ENCODE results near the gene ATG4A. TPM values are rescaled to one million over a fixed set of nuclear protein-coding genes. Genes with fewer than 3 reads are reported as not detected.

The ATG4A gene
- total RNA-seq = 10 to 100 TPM in 2 of 4 donors, 1 to 10 TPM in 2; 5.9 to 18.0 (median 11.8) TPM

- peak; percentile 53 for DNase-seq
- Histone ChIP-seq H3K4me3 (peak within 1 kb of the TSS; percentile 50 to 70 (median 60)), H3K4me1 (peaks cover 0 to 26% (median 7%) of the 10 kb centered on the region in 3 donors), H3K27ac (peak within 1 kb of the TSS; percentile 86 to 92 (median 90)), H3K36me3 (peaks cover 0 to 22% (median 0%) of the 10 kb centered on the region in 3 donors), H3K27me3 (no peaks in the 10 kb centered on the region), H3K9me3 (no peaks in the 10 kb centered on the region)
- peak in 1 of 6 experiments; percentile 6 for TF ChIP-seq CTCF (IDR thresholded peaks at IDR 0.05)
- TF ChIP-seq POLR2A (IDR thresholded peaks at IDR 0.05) = peak in 3 of 4 donors; percentile 7 to 71 (median 58)
- intact Hi-C loops (cut with DNase I) = no loop called here
- WGBS, 2 donors = 0 to 24% methylated on average over 2 to 35 of the region's 47 CpGs
Observed at GRCh38 chrX:108091264-108091877, at the start of gene ATG4A, which contains the start of gene PSMD10. TSS of gene ATG4A (plus strand) at chrX:108091778. CDS start at chrX:108091827, 49 bp downstream. TSS of gene PSMD10 (minus strand) at chrX:108091542. CDS start at chrX:108091520, 22 bp downstream.

- Histone ChIP-seq H3K9me3 (no peaks in the 10 kb centered on the region), H3K27ac (no peak within 1 kb of the TSS), H3K4me1 (no peaks in the 10 kb centered on the region), H3K4me3 (no peak within 1 kb of the TSS), H3K36me3 (no peaks in the 10 kb centered on the region), H3K27me3 (no peaks in the 10 kb centered on the region)
- WGBS, 2 donors = 70 to 81% methylated on average over 10 of the region's 10 CpGs
- no peak for DNase-seq
- intact Hi-C loops (cut with DNase I) = no loop called here
- TF ChIP-seq POLR2A (IDR thresholded peaks at IDR 0.05) (no peak), CTCF (IDR thresholded peaks at IDR 0.05) (no peak)
Observed at GRCh38 chrX:108044554-108045256, 46.9 kb upstream of the ATG4A start, which contains the start of gene VSIG1. TSS of gene VSIG1 (plus strand) at chrX:108045065. CDS start at chrX:108045131, 66 bp downstream.

GRCh38 chrX:108049649-108050048, 41.9 kb upstream of the ATG4A start:
- H3K4me3 ChIP-seq = no peak overlapping the region
- H3K4me1 ChIP-seq = no peaks in the 10 kb centered on the region
- DNase-seq = no peak
- TF ChIP-seq CTCF (IDR thresholded peaks at IDR 0.05) (no peak), POLR2A (IDR thresholded peaks at IDR 0.05) (no peak)
- H3K9me3 ChIP-seq = no peaks in the 10 kb centered on the region
- H3K36me3 ChIP-seq = no peaks in the 10 kb centered on the region
- H3K27ac ChIP-seq = no peak overlapping the region
- intact Hi-C loops (cut with DNase I) = no loop called here
- 57 to 59% methylated on average over 1 of the region's 1 CpG for WGBS, 2 donors
- H3K27me3 ChIP-seq = no peaks in the 10 kb centered on the region

GRCh38 chrX:108053218-108053617, 38.4 kb upstream of the ATG4A start:
- Histone ChIP-seq H3K4me3 (no peak overlapping the region), H3K36me3 (no peaks in the 10 kb centered on the region), H3K27ac (no peak overlapping the region), H3K27me3 (no peaks in the 10 kb centered on the region), H3K4me1 (no peaks in the 10 kb centered on the region), H3K9me3 (no peaks in the 10 kb centered on the region)
- TF ChIP-seq POLR2A (IDR thresholded peaks at IDR 0.05) = no peak
- DNase-seq = no peak
- intact Hi-C loops (cut with DNase I) = no loop called here

GRCh38 chrX:108055546-108055945, 36.0 kb upstream of the ATG4A start:
- H3K4me3 ChIP-seq = no peak overlapping the region
- no peak for DNase-seq
- no peaks in the 10 kb centered on the region for H3K4me1 ChIP-seq
- H3K9me3 ChIP-seq = no peaks in the 10 kb centered on the region
- no peak overlapping the region for H3K27ac ChIP-seq
- intact Hi-C loops (cut with DNase I) = no loop called here
- no peaks in the 10 kb centered on the region for H3K27me3 ChIP-seq
- H3K36me3 ChIP-seq = no peaks in the 10 kb centered on the region
- no peak for TF ChIP-seq POLR2A (IDR thresholded peaks at IDR 0.05)
- no peak for TF ChIP-seq CTCF (IDR thresholded peaks at IDR 0.05)

All from esophagus squamous epithelium (tissue), 5 donors.